VCaP (cell line): ENCODE results near the gene RPL19.
A peak's percentile ranks its signal among the peaks of the same experiment; 100 is the strongest.

ENCODE experiments used
- H3K27ac ChIP-seq: fragments of 450-650 bp; 2 replicates; pipeline ENCODE4 v1.5.1; 2017
- TF ChIP-seq, protein P1 (sequence below): fragments of 450-650 bp; conservative IDR thresholded peaks from 2 replicates; pipeline ENCODE4 v1.5.1; 2017; ENCODE audit warnings: mild to moderate bottlenecking, moderate library complexity

The RPL19 gene

DNA sequence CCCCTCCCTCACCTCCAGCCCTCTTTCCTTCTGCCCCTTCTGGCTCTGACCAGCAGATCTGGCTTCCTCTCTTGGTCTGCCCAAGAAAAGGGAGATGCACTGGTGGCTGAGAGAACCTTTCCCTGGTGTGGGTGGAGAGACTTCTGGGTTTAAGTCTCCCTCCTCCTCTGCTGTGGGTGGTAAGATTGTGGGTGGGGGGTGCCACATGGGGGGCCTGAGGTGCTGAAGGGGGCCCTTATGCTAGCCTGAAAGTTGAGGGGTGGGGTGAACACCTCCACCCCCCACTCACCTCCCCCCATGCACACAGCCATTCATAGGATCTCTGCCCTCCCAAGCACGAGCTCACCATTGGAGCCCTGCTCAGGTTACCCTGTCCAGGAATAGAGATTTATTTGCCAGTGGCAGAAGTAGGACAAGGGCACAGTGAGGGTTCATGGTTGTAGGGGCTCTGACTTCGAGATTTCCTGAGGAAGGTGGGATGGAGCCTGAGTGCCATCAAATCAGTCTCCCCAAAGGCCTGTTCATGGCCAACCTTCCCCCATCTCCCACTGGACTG, 27.4 kb downstream of the RPL19 start:
- H3K27ac ChIP-seq: no peak overlapping the region
- TF ChIP-seq, protein P1, sequence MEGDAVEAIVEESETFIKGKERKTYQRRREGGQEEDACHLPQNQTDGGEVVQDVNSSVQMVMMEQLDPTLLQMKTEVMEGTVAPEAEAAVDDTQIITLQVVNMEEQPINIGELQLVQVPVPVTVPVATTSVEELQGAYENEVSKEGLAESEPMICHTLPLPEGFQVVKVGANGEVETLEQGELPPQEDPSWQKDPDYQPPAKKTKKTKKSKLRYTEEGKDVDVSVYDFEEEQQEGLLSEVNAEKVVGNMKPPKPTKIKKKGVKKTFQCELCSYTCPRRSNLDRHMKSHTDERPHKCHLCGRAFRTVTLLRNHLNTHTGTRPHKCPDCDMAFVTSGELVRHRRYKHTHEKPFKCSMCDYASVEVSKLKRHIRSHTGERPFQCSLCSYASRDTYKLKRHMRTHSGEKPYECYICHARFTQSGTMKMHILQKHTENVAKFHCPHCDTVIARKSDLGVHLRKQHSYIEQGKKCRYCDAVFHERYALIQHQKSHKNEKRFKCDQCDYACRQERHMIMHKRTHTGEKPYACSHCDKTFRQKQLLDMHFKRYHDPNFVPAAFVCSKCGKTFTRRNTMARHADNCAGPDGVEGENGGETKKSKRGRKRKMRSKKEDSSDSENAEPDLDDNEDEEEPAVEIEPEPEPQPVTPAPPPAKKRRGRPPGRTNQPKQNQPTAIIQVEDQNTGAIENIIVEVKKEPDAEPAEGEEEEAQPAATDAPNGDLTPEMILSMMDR: no peak

DNA sequence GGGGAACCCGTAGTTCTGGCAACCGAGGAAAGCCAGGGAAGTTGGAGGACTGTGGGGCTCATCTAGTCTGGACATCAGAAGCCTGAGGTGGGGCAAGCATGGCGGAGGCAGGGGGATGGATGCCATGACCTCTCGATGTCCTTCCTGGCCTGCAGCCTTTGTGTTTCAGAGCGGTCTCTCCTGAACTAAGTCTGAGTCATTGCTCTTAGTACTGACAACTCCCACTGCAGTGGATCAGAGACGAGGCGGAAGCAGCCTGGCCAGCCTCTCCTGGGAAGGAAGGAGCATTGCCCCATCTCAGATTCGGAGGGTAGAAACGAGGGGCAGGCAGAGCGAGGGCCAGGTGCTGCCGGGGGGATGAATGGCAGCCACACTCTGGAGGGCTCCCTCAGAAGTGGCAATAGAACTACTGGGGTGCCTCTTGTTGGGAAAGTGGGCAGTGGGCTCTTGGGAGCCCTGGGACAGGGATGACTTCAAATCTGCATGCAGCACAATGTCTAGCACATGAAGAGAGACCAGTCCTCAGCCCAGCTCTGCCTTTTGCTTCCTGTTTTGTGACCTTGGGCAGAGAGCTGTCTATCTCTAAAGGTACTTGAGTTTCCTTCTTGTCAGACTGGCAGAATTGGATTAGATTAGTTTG, 29.3 kb downstream of the RPL19 start:
- no peak overlapping the region for H3K27ac ChIP-seq

DNA sequence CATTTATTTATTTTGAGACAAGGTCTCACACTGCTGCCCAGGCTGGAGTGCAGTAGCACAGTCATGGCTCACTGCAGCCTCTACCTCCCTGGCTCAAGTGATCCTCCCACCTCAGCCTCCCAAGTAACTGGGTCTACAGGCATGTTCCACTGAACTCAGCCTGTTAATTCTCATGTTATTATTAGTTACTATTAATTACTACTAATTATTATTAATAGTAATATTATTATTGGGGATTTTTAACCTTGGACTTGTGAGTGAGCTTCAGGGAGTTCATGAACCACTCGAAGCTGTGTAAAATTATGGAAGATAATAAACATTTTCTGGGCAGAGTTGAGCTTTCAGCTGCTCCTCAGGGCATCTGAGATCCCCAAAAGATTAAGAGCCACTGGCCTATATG, 30.3 kb downstream of the RPL19 start:
- H3K27ac ChIP-seq: no peak overlapping the region
- TF ChIP-seq, protein P1: no peak

More for the DNA sequence above, 29.3 kb downstream of the RPL19 start:
- TF ChIP-seq, protein P1: no peak

DNA sequence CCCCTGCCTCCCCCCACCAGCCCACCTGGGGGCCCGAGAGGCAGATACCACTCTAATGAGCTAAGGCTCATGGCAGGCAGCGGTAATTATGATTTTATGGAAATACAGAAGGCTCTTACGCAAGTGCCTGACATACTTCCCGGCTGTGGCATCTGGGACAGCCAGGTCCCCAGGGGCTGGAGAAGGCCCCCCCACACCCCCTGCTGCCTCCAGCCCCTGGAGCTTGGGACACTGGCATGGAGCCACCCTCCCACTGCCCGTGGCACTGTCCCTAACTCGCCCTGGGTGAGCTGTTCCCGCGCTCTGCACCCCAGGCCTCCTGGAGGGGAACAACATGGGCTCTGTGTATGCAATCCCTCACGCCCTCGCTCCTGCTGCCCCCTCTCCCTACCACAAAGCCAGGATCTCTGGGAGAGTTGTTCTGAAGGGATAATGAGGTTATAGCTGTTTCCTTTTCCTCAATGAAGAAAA, 31.0 kb downstream of the RPL19 start:
- TF ChIP-seq, protein P1: no peak
- no peak overlapping the region for H3K27ac ChIP-seq

DNA sequence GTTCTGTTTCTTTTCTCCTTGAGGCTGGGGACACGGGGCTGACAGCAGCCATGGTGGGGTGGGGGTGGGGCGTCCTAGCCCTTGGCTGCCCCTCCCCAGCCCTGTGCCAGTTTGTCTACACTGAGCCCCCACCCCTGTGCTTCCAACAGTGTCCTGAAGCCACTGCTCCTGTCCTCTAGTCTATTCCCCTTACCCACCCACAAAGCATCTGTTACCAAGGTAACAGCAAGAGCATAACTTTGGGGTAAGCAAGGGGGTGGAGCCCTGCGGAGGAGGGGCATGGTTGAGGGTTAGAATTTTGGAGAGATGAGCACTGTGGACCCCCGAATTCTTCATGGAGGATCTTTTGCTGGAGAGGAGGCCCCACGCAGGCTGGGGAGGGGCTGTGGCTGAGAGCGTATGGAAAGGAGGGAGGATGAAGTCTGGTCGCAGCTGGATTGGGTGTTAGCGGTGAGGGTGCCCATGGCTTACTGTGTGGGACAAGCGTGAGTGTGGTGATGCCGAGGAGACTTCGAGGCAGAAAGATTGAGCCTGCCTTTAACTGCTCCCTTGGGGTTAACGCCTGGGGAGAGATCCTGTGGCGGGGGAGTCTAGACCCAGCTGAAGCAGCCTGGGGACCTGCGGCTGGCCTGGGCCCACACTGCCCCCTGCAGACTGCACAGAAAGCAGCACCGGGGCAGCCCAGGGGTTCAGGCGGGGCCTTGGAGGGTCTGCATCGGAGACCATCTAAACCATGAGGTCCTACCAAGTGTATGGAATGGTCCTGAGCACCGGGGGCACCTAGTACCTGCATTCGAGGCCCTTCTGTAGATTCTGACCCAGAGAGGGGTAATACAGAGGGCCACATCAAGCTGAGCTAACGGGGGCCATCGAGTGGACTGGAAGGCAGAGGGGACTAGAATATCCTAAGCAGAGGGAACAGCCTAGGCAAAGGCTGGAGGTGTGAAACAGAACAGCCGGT, 31.8 kb downstream of the RPL19 start:
- TF ChIP-seq, protein P1: peak; percentile 74

DNA sequence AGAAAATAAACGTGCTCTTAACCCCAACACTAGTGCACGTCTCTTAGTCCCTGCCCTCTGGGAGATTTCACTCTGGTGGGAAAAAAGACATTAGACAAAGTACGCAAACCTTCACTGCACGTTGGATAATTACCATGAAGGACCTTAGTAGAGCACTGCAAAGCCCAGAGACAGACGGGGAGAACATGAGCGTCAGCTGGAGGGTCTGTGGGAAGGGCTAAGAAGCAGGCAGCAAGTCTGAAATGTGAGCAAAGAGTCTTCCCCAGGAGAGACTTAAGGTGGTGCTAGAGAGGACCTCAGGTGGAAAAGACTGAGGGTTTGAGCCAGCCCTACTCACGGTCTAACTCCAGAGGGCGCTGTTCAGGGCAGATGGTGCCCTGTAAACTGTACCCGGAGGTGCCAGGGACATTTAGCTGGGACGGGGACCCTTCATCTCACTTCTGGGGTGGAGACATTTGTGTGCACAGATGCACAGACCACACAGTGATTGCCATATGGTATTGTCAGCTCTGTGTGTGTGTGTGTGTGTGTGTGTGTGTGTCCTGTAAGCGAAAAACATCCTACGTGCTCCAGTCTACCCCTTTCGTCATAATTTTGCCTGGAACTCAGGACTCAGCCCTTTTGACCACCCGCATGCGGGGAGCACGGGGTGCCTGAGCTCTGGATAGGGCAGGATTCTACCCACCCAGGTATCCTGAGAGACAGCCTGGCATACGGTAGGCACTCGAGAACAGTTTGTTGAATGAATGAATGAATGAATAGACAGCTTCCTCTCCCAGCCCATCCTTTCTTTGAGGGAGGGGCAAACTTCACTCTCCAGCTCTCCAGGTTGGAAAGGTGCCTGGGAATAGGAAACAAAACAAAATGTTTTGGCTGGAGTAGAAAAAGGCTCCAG, 35.7 kb downstream of the RPL19 start:
- TF ChIP-seq, protein P1: peak; percentile 82
- no peak overlapping the region for H3K27ac ChIP-seq

More for the DNA sequence above, 31.8 kb downstream of the RPL19 start:
- H3K27ac ChIP-seq: no peak overlapping the region
